HepG2 (cell line): ENCODE measurements around the gene GFRA4. TPM values are rescaled to one million over a fixed set of nuclear protein-coding genes. Genes with fewer than 3 reads are reported as not detected.

Source experiments
- FLYWCH1 ChIP-seq: sonication (generic); formaldehyde crosslinking; IDR thresholded peaks from 2 replicates; pipeline ENCODE4 v1.8.1; 2023; ENCODE audit warnings: mild to moderate bottlenecking, missing genetic modification reagents
- KAT2B ChIP-seq: fragments of 150-350 bp; IDR thresholded peaks from 2 replicates; pipeline ENCODE4 v1.6.1; 2014; ENCODE audit warnings: low read depth, low read length, borderline replicate concordance
- KLF15 ChIP-seq: sonication (generic); formaldehyde crosslinking; IDR thresholded peaks from 2 replicates; pipeline ENCODE4 v1.8.1; 2023; ENCODE audit warnings: borderline replicate concordance, mild to moderate bottlenecking, inconsistent platforms, missing genetic modification reagents, mixed read lengths
- POGZ ChIP-seq: sonication (generic); formaldehyde crosslinking; IDR thresholded peaks from 2 replicates; pipeline ENCODE4 v1.4.0; 2020; ENCODE audit warnings: mild to moderate bottlenecking, missing genetic modification reagents
- SCMH1 ChIP-seq: sonication (generic); formaldehyde crosslinking; IDR thresholded peaks from 2 replicates; pipeline ENCODE4 v1.9.0; 2021; ENCODE audit warnings: missing genetic modification reagents, mild to moderate bottlenecking, borderline replicate concordance
- TAF1 ChIP-seq: sonication (generic); formaldehyde crosslinking; IDR thresholded peaks from 2 replicates; pipeline ENCODE4 v1.4.0; 2020; ENCODE audit warnings: missing genetic modification reagents
- U2AF1 ChIP-seq: fragments of 200-400 bp; formaldehyde crosslinking; optimal IDR thresholded peaks from 2 replicates; pipeline ENCODE3; 2017; ENCODE audit warnings: mild to moderate bottlenecking, low read depth, low read length
- ZMYM2 ChIP-seq: sonication (generic); formaldehyde crosslinking; IDR thresholded peaks from 2 replicates; pipeline ENCODE4 v1.8.0; 2022; ENCODE audit warnings: mild to moderate bottlenecking, missing genetic modification reagents
- ZNF616 ChIP-seq: sonication (generic); formaldehyde crosslinking; IDR thresholded peaks from 2 replicates; pipeline ENCODE4 v1.5.0; 2020; ENCODE audit warnings: low read depth, mild to moderate bottlenecking, missing genetic modification reagents
- ZNF747 ChIP-seq: sonication (generic); formaldehyde crosslinking; IDR thresholded peaks from 2 replicates; pipeline ENCODE4 v1.8.1; 2023; ENCODE audit warnings: missing genetic modification reagents, mild to moderate bottlenecking, borderline replicate concordance
- ZNF878 ChIP-seq: sonication (generic); formaldehyde crosslinking; IDR thresholded peaks from 2 replicates; pipeline ENCODE4 v1.8.1; 2023; ENCODE audit warnings: mild to moderate bottlenecking, missing genetic modification reagents, moderate library complexity
- polyA plus RNA-seq, 8 experiments: library from polyadenylated mRNA; depleted of rRNA in 3 of 8; stranded (reverse) in 7 of 8; unstranded in 1 of 8; fragments of >200 nt; fragmentation: Illumina TruSeq in 4 of 8; extraction: Trizol in 4 of 8; gene quantifications; 2 replicates each; pipeline versions ENCODE4 v1.2.1 to v1.2.3, GENCODE V29; 2011 to 2016; ENCODE audit warnings: low read depth in 4 of 8, missing spikeins in 1 of 8, mixed read lengths in 1 of 8; ENCODE audit not compliant: insufficient read depth in 1 of 8
- total RNA-seq, 5 experiments: library from RNA; depleted of rRNA; stranded (reverse); fragments of >200 nt; fragmentation: Illumina TruSeq; extraction: Trizol; gene quantifications; 2 replicates each; pipeline ENCODE4 v1.2.3, GENCODE V29; 2016; ENCODE audit warnings: low read depth in 1 of 5
- TF ChIP-seq, protein P1 (sequence below): sonication (generic); formaldehyde crosslinking; IDR thresholded peaks from 2 replicates; pipeline ENCODE4 v1.9.0; 2021; ENCODE audit warnings: missing genetic modification reagents, borderline replicate concordance
- TF ChIP-seq, protein P2 (sequence below): sonication (generic); formaldehyde crosslinking; IDR thresholded peaks from 2 replicates; pipeline ENCODE4 v1.9.0; 2021; ENCODE audit warnings: missing genetic modification reagents, borderline replicate concordance
- TF ChIP-seq, protein P3 (sequence below): sonication (generic); formaldehyde crosslinking; IDR thresholded peaks from 2 replicates; pipeline ENCODE4 v1.5.0; 2020; ENCODE audit warnings: missing genetic modification reagents
- TF ChIP-seq, protein P4 (sequence below): sonication (generic); formaldehyde crosslinking; IDR thresholded peaks from 2 replicates; pipeline ENCODE4 v1.8.0; 2022; ENCODE audit warnings: low read depth, missing genetic modification reagents
- TF ChIP-seq, protein P5 (sequence below): sonication (generic); formaldehyde crosslinking; IDR thresholded peaks from 2 replicates; pipeline ENCODE4 v1.4.0; 2020; ENCODE audit warnings: missing genetic modification reagents
- TF ChIP-seq, protein P6 (sequence below): sonication (generic); formaldehyde crosslinking; IDR thresholded peaks from 2 replicates; pipeline ENCODE4 v1.4.0; 2020; ENCODE audit warnings: missing genetic modification reagents

Gene GFRA4
- total and polyA plus RNA-seq, 2 of the 13 experiments (the other 11 are each of a cell fraction or from before 2014, with no cell fraction given) = not detected

DNA sequence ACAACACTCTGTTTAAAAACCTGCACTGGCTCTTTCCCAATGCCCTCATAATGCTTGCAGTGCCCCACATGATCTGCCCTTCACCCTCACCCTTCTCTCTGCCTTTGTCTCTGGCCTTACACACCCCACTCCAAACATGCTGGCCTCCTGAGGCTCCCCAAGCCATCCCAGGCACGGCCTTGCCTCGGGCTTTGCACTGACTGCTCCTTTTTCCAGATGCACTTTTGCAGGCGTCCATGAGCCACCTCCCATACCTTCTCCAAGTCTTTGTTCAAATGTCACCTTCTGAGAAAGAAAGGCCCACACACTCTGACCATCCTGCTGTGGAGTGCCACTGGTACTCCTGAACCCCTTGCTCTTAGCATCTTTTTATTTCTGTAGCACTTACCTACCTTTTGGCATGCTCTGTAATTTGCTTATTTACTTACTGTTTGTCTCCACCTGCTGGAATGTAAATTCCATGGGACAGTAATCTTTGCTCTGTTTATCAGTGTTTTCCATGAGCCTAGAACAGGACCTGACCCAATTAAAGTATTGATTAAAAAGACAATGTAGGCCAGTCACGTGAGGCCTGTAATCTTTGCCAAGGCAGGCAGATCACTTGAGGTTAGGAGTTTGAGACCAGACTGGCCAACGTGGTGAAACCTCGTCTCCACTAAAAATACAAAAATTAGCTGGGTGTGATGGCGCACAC, 30.7 kb downstream of the GFRA4 start (continued):
- TF ChIP-seq POGZ (CRISPR knock-in tag) (peak; percentile 37; the same call in 1 of the 2 replicates), KAT2B (no peak), ZNF747 (no peak), U2AF1 (no peak), ZNF616 (CRISPR knock-in tag) (no peak), KLF15 (CRISPR knock-in tag) (no peak), SCMH1 (CRISPR knock-in tag) (no peak), FLYWCH1 (CRISPR knock-in tag) (no peak), TAF1 (CRISPR knock-in tag) (no peak), ZNF878 (no peak), ZMYM2 (CRISPR knock-in tag) (0 out of 2 replicates have a peak, but pooled peaks have one; percentile 14)
- TF ChIP-seq, protein P1, sequence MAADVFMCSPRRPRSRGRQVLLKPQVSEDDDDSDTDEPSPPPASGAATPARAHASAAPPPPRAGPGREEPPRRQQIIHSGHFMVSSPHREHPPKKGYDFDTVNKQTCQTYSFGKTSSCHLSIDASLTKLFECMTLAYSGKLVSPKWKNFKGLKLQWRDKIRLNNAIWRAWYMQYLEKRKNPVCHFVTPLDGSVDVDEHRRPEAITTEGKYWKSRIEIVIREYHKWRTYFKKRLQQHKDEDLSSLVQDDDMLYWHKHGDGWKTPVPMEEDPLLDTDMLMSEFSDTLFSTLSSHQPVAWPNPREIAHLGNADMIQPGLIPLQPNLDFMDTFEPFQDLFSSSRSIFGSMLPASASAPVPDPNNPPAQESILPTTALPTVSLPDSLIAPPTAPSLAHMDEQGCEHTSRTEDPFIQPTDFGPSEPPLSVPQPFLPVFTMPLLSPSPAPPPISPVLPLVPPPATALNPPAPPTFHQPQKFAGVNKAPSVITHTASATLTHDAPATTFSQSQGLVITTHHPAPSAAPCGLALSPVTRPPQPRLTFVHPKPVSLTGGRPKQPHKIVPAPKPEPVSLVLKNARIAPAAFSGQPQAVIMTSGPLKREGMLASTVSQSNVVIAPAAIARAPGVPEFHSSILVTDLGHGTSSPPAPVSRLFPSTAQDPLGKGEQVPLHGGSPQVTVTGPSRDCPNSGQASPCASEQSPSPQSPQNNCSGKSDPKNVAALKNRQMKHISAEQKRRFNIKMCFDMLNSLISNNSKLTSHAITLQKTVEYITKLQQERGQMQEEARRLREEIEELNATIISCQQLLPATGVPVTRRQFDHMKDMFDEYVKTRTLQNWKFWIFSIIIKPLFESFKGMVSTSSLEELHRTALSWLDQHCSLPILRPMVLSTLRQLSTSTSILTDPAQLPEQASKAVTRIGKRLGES = no peak
- TF ChIP-seq, protein P2, sequence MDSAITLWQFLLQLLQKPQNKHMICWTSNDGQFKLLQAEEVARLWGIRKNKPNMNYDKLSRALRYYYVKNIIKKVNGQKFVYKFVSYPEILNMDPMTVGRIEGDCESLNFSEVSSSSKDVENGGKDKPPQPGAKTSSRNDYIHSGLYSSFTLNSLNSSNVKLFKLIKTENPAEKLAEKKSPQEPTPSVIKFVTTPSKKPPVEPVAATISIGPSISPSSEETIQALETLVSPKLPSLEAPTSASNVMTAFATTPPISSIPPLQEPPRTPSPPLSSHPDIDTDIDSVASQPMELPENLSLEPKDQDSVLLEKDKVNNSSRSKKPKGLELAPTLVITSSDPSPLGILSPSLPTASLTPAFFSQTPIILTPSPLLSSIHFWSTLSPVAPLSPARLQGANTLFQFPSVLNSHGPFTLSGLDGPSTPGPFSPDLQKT (CRISPR knock-in tag) = no peak
- TF ChIP-seq, protein P3, sequence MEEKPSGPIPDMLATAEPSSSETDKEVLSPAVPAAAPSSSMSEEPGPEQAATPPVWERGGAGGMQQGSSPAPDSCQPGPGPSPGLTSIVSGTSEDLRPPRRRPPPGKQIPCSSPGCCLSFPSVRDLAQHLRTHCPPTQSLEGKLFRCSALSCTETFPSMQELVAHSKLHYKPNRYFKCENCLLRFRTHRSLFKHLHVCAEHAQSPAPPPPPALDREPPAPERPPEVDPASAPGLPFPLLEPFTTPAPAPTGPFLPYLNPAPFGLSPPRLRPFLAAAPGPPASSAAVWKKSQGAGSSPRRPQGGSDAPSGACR (CRISPR knock-in tag) = no peak
- TF ChIP-seq, protein P4, sequence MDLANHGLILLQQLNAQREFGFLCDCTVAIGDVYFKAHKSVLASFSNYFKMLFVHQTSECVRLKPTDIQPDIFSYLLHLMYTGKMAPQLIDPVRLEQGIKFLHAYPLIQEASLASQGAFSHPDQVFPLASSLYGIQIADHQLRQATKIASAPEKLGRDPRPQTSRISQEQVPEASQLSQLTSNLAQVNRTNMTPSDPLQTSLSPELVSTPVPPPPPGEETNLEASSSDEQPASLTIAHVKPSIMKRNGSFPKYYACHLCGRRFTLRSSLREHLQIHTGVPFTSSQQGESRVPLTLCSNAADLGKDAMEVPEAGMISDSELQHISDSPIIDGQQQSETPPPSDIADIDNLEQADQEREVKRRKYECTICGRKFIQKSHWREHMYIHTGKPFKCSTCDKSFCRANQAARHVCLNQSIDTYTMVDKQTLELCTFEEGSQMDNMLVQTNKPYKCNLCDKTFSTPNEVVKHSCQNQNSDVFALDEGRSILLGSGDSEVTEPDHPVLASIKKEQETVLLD = no peak
- TF ChIP-seq, protein P5, sequence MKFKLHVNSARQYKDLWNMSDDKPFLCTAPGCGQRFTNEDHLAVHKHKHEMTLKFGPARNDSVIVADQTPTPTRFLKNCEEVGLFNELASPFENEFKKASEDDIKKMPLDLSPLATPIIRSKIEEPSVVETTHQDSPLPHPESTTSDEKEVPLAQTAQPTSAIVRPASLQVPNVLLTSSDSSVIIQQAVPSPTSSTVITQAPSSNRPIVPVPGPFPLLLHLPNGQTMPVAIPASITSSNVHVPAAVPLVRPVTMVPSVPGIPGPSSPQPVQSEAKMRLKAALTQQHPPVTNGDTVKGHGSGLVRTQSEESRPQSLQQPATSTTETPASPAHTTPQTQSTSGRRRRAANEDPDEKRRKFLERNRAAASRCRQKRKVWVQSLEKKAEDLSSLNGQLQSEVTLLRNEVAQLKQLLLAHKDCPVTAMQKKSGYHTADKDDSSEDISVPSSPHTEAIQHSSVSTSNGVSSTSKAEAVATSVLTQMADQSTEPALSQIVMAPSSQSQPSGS = no peak
- TF ChIP-seq, protein P6, sequence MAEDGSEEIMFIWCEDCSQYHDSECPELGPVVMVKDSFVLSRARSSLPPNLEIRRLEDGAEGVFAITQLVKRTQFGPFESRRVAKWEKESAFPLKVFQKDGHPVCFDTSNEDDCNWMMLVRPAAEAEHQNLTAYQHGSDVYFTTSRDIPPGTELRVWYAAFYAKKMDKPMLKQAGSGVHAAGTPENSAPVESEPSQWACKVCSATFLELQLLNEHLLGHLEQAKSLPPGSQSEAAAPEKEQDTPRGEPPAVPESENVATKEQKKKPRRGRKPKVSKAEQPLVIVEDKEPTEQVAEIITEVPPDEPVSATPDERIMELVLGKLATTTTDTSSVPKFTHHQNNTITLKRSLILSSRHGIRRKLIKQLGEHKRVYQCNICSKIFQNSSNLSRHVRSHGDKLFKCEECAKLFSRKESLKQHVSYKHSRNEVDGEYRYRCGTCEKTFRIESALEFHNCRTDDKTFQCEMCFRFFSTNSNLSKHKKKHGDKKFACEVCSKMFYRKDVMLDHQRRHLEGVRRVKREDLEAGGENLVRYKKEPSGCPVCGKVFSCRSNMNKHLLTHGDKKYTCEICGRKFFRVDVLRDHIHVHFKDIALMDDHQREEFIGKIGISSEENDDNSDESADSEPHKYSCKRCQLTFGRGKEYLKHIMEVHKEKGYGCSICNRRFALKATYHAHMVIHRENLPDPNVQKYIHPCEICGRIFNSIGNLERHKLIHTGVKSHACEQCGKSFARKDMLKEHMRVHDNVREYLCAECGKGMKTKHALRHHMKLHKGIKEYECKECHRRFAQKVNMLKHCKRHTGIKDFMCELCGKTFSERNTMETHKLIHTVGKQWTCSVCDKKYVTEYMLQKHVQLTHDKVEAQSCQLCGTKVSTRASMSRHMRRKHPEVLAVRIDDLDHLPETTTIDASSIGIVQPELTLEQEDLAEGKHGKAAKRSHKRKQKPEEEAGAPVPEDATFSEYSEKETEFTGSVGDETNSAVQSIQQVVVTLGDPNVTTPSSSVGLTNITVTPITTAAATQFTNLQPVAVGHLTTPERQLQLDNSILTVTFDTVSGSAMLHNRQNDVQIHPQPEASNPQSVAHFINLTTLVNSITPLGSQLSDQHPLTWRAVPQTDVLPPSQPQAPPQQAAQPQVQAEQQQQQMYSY (CRISPR knock-in tag) = no peak
